Caco-2 (cell line): Measurements from ENCODE around the gene OR52N5. TPM values are rescaled to one million over a fixed set of nuclear protein-coding genes. Genes with fewer than 3 reads are reported as not detected.

Experiments
- BruUV-seq: library from RNA; stranded (reverse); fragments of 400-500 nt; replicated peaks from 2 replicates; lab custom pipeline; 2021; lab: Mats Ljungman, UMichigan
- CTCF ChIA-PET: fragments of 300-600 bp; sonication (Branson Sonifier 250); formaldehyde crosslinking; loops from one replicate; lab custom pipeline; 2022; ENCODE audit warnings: antibody characterized with exemption; lab: Charles Lee
- POLR2A ChIA-PET: fragments of 300-600 bp; sonication (Branson Sonifier 250); formaldehyde crosslinking; loops from one replicate; lab custom pipeline; 2022; ENCODE audit warnings: antibody characterized with exemption; lab: Charles Lee
- DNase-seq, 2 experiments: peaks; one replicate each; pipeline versions ENCODE4 v3.0.0 to v3.0.0-alpha.2; 2020 to 2022
- H3K27me3 ChIP-seq: replicated peaks from 2 replicates; pipeline ENCODE4 v1.6.0; 2011; ENCODE audit warnings: low read length; ENCODE audit not compliant: control insufficient read depth, insufficient read depth
- H3K36me3 ChIP-seq: 2 replicates; pipeline ENCODE4 v1.5.1; 2011; ENCODE audit warnings: low read length; ENCODE audit not compliant: control insufficient read depth, insufficient read depth
- H3K4me1 ChIP-seq: fragments of 250-450 bp; sonication (Bioruptor Pico); 2 replicates; pipeline ENCODE4 v1.5.1; 2020; ENCODE audit warnings: mild to moderate bottlenecking
- H3K4me3 ChIP-seq: 2 replicates; pipeline ENCODE4 v1.5.1; 2011; ENCODE audit warnings: low read depth, mild to moderate bottlenecking, control low read depth, low read length
- H3K9me3 ChIP-seq: fragments of 250-450 bp; sonication (Bioruptor Pico); 2 replicates; pipeline ENCODE4 v1.5.1; 2020; ENCODE audit warnings: mild to moderate bottlenecking, moderate library complexity
- H3K27ac Mint-ChIP-seq: one replicate; pipeline ENCODE4 v1.8.0; 2022; ENCODE audit warnings: mixed read lengths; ENCODE audit not compliant: unreplicated experiment
- H3K27me3 Mint-ChIP-seq: one replicate; pipeline ENCODE4 v1.8.0; 2022; ENCODE audit warnings: mixed read lengths; ENCODE audit not compliant: insufficient read depth, unreplicated experiment
- H3K36me3 Mint-ChIP-seq: one replicate; pipeline ENCODE4 v1.8.0; 2022; ENCODE audit warnings: mild to moderate bottlenecking, mixed read lengths; ENCODE audit not compliant: insufficient read depth, unreplicated experiment
- H3K4me1 Mint-ChIP-seq: one replicate; pipeline ENCODE4 v1.8.0; 2022; ENCODE audit warnings: low read depth, mixed read lengths; ENCODE audit not compliant: unreplicated experiment
- H3K4me3 Mint-ChIP-seq: one replicate; pipeline ENCODE4 v1.8.0; 2022; ENCODE audit warnings: mild to moderate bottlenecking, moderate library complexity, mixed read lengths; ENCODE audit not compliant: unreplicated experiment
- H3K9me3 Mint-ChIP-seq: one replicate; pipeline ENCODE4 v1.8.0; 2022; ENCODE audit warnings: mixed read lengths; ENCODE audit not compliant: unreplicated experiment
- CTCF ChIP-seq, 2 experiments: fragments of 200-600 bp in 1 of 2; IDR thresholded peaks; 1 replicate in 1 of 2; 2 replicates in 1 of 2; pipeline versions ENCODE4 v1.5.1 to v1.8.0; 2011 to 2022; ENCODE audit warnings: antibody characterized with exemption in 1 of 2, control low read depth in 1 of 2, inconsistent platforms in 1 of 2, low read depth in 1 of 2, low read length in 1 of 2, mild to moderate bottlenecking in 1 of 2, moderate library complexity in 1 of 2; ENCODE audit not compliant: insufficient read depth in 1 of 2, severe bottlenecking in 1 of 2, unreplicated experiment in 1 of 2
- intact Hi-C: fragments of 100-400 bp; cut with micrococcal nuclease; formaldehyde crosslinking; loops from one replicate; pipeline ENCODE4 v1.10.0; 2022; ENCODE audit not compliant: unreplicated experiment
- total RNA-seq: library from RNA; stranded (reverse); gene quantifications from 2 replicates; pipeline ENCODE4 v1.2.3, GENCODE V29; 2022

Gene OR52N5
- total RNA-seq, 1 experiment from 2014 or later: not detected

DNA sequence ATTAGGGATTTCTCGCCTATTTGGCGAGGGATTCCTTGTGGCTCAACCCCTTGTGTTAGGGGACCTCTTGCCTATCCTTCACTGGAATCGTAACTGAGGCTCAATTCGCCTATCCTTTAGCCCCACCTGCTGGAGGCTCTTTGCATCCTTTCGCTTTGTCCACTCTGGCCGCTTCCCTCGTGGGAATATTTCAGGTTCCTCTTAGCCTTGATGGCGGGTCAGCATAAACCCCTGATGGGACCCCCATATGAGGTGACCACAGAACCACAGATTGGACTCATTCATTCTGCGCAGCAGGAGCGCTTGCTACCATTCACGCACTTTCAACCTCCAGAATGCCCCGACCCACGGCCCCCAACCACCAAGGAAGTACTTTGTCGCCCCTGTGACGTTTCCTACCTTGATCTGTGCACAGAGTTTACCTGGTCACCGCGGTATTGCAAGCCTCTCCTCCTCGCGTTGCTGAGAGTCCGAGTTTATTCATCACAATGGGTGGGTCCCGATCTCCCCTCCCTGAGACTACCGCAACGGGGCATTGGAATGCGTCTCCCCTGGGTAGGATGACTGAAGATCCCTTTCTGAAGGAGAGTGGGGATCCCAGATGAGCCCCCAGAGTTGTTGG, 25.5 kb upstream of the OR52N5 start, which contains the start of gene OR52N2:
Gene OR52N2 (plus strand): TSS at position 425 of the 622 bp plus-strand sequence. CDS start 11,412 bp downstream, outside the sequence.
- Histone ChIP-seq H3K27me3 (no peaks in the 10 kb centered on the region), H3K36me3 (no peaks in the 10 kb centered on the region), H3K4me3 (peak within 1 kb of the TSS; percentile 26), H3K9me3 (no peaks in the 10 kb centered on the region; the same call in 1 of the 2 replicates), H3K4me1 (no peaks in the 10 kb centered on the region; the same call in 1 of the 2 replicates)
- Mint-ChIP-seq H3K4me1 (peaks cover 6% of the 10 kb centered on the region), H3K27ac (no peak within 1 kb of the TSS), H3K36me3 (no peaks in the 10 kb centered on the region), H3K27me3 (peaks cover 16% of the 10 kb centered on the region), H3K4me3 (peak within 1 kb of the TSS; percentile 61), H3K9me3 (peaks cover 10% of the 10 kb centered on the region)
- DNase-seq: peak; percentile 71 to 80
- intact Hi-C loops: loop anchor here (1.0 kb wide), 4 partner anchors 83 to 603 kb away; no protein-coding TSS in a partner anchor
- ChIA-PET CTCF (no interaction called here), POLR2A (no interaction called here)
- no TSS peak for BruUV-seq
- TF ChIP-seq CTCF (IDR thresholded peaks at IDR 0.05; ENCODE audit: insufficient read depth in 1 of 2, low read depth in 1 of 2, low read length in 1 of 2, severe bottlenecking in 1 of 2, unreplicated experiment in 1 of 2): peak; percentile 86 to 94

DNA sequence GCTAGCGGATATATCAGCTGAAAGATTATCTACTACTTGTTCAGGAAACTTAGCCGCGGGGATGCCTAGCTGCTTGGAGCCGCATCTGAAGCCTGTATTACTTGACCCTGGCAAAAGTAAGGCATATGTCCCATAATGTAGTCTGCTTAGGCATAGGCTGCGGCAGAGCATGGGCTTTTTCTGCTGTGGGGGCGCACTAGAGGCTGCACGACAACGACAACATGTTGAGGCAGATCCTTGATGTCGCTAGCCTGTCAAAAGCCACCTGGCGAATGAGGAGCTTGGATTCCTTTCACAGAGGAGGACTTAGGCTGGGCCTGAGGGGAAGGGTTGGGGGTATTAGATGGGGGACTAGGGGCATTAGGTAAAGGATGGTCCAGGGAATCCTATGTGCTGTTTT, 24.4 kb upstream of the OR52N5 start:
- TF ChIP-seq CTCF (IDR thresholded peaks at IDR 0.05; ENCODE audit: insufficient read depth in 1 of 2, low read depth in 1 of 2, low read length in 1 of 2, severe bottlenecking in 1 of 2, unreplicated experiment in 1 of 2): no peak
- Mint-ChIP-seq H3K27ac (no peak overlapping the region), H3K36me3 (no peaks in the 10 kb centered on the region), H3K27me3 (peaks cover 20% of the 10 kb centered on the region), H3K4me3 (no peak overlapping the region), H3K4me1 (peaks cover 6% of the 10 kb centered on the region), H3K9me3 (peaks cover 20% of the 10 kb centered on the region)
- POLR2A ChIA-PET: no interaction called here
- no peak overlapping the region for H3K4me3 ChIP-seq
- intact Hi-C loops: no loop called here
- no peaks in the 10 kb centered on the region for H3K27me3 ChIP-seq
- no peak for DNase-seq
- H3K4me1 ChIP-seq: no peaks in the 10 kb centered on the region; the same call in 1 of the 2 replicates
- CTCF ChIA-PET: interaction anchor here (0.6 kb wide), 1 partner anchor 49 kb away, joined by 4 read pairs; no protein-coding TSS in a partner anchor
- H3K36me3 ChIP-seq: no peaks in the 10 kb centered on the region
- no TSS peak for BruUV-seq
- no peaks in the 10 kb centered on the region; the same call in 1 of the 2 replicates for H3K9me3 ChIP-seq

- no peak overlapping the region for H3K27ac Mint-ChIP-seq
- TF ChIP-seq CTCF (IDR thresholded peaks at IDR 0.05; ENCODE audit: insufficient read depth in 1 of 2, low read depth in 1 of 2, low read length in 1 of 2, severe bottlenecking in 1 of 2, unreplicated experiment in 1 of 2): no peak
- H3K27me3 Mint-ChIP-seq: peaks cover 8% of the 10 kb centered on the region
- CTCF ChIA-PET: no interaction called here
- H3K36me3 Mint-ChIP-seq: no peaks in the 10 kb centered on the region
- no peaks in the 10 kb centered on the region; the same call in 1 of the 2 replicates for H3K9me3 ChIP-seq
- peaks cover 1% of the 10 kb centered on the region for H3K4me1 Mint-ChIP-seq
- intact Hi-C loops: no loop called here
- H3K4me3 Mint-ChIP-seq: no peak overlapping the region
- H3K4me3 ChIP-seq: no peak overlapping the region
- POLR2A ChIA-PET: no interaction called here
- no peaks in the 10 kb centered on the region; the same call in 1 of the 2 replicates for H3K4me1 ChIP-seq
- no peaks in the 10 kb centered on the region for H3K36me3 ChIP-seq
- peaks cover 20% of the 10 kb centered on the region for H3K9me3 Mint-ChIP-seq
- no peak for DNase-seq
- no peaks in the 10 kb centered on the region for H3K27me3 ChIP-seq
- BruUV-seq: no TSS peak
Observed at GRCh38 chr11:5803982-5804381, 20.8 kb upstream of the OR52N5 start.
